GM19397 (cell line): ENCODE results near the gene MTMR12.
"Not testable (repeated sequence)": the region's sequence is repeated elsewhere in the genome, so short reads cannot be mapped to it uniquely, and the experiment has no call there.

Experiments
- ATAC-seq: cut with Tn5 transposase; IDR thresholded peaks from one replicate; pipeline ENCODE4 v1.9.1; 2021; ENCODE audit warnings: mild to moderate bottlenecking, moderate library complexity; ENCODE audit not compliant: unreplicated experiment

MTMR12 gene

DNA sequence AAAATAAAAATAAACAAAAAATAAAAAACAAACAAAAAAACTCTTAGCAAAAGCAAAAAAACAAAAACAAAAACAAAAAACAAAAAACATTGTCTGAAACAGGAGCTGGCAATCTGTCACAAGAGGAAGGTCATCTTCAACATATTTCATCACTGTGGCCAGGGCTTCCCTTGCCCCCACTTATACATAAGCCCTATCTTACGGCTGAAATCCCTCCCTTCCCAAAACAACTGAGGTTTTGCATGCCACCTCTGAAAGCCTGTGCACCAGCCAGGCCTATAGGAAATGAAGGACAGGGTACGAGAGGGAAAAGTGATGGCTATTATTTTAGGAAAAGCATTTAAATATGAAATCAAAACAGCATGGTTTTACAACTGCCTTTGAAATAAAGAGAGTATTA lies 10.8 kb downstream of the MTMR12 start:
- no peak for ATAC-seq

DNA sequence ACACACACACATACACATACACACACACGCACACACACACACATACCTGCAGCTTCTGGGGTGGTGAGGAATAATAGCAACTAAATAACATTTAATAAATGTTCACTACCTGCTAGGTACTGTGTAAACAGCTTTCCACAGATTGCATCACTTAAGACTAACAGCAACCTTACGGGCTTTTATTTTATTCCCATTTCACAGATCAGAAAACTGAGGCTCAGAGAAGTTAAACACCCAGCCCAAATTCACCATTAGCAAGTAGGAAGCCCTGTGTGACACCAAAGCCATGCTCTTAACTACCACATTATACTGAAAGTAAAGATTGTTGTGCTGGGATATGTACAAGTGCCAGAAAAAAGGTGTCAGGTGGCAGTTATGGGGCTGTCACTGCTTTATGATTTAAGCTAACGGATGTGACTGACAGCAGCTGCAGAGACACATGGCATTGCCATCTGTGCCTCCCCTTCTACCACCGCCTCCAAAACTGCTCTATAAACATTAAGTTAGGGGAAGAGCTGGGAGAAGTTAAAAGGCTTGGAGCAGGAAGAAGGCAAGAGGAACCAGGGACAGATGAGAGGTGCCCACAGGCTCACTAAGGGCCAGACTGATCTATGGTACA lies 13.6 kb downstream of the MTMR12 start:
- ATAC-seq, result no peak

DNA sequence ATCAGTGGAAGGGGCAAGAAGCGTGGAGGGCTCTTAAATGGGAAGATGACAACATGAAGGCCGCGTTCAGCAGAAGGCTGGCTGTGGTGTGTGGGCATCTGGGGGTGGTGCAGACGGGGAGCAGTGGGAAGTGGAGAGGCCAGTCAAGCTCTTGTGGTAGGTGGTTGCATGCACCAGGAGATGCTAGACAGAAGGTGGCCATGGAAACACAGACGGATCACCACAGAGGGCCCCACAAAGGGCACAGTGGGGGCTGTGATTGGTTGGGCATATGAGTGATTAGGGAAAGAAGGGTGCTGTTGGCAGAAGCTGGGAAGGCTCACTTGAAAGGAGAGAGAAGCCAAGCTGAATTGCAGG lies 14.7 kb downstream of the MTMR12 start:
- no peak for ATAC-seq

DNA sequence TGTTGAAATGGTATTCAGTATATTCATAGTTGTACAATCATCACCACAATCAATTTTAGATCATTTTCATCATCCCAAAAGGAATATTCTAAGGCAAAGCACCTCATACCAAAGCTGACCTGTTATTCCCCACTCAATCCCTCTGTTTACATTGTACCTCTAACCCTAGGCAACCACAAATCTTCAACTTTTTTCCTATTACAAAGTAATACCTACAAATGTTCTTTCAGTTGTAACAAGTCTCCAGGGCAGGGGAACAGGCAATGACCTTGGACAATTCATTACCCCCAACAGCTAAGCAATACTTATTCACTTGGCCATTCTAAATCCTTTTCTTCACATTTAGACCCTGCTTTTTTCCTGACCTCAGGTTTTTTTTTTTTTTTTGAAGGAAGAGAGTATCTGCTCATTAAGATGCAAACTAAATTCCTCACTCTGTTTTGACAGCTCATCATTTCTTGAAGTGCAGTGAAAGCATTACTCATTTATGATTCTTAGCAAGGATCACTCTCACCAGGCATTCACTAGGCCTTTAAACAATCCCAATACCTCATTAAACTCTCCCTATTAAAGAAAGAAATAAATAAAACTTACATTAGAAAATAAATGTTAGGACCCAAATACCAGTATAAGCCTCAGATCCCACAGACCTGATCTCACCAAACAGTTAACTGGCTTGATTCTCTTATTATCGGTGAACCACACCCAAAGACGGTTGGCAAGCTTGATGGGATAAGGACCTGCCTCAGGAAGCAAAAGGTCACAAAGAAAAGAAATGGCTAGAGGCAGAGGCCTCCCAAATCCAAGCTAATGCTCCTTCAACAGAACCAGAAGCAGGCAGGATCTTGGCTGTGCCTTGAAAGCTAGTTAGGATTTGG lies 15.3 kb downstream of the MTMR12 start:
- ATAC-seq, result no peak

DNA sequence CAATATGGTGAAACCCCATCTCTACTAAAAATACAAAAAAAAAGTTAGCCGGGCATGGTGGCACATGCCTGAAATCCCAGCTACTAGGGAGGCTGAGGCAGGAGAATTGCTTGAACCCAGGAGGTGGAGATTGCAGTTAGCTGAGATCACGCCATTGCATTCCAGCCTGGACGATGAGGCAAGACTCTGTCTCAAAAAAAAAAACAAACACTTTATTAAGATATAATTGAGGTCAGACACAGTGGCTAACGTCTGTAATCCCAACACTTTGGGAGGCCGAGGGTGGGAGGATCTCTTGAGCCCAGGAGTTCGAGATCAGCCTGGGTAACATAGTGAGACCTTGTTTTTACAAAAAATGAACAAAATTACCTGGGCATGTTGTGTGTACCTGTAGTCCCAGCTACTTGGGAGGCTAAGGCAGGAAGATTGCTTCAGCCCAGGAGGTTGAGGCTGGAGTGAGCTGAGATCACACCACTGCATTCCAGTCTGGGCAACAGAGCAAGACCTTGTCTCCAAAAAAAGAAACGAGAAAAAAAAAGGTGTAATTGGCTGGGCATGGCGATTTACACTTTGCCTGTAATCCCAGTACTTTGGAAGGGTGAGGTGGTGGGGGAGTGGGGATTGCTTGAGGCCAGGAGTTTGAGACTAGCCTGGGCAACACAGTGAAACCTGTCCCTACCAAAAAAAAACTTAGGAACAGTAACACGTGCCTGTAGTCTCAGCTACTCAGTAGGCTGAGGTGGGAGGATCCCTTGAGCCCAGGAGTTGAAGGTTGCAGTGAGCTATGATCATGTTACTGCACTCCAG lies 16.6 kb downstream of the MTMR12 start:
- not testable (repeated sequence) for ATAC-seq

DNA sequence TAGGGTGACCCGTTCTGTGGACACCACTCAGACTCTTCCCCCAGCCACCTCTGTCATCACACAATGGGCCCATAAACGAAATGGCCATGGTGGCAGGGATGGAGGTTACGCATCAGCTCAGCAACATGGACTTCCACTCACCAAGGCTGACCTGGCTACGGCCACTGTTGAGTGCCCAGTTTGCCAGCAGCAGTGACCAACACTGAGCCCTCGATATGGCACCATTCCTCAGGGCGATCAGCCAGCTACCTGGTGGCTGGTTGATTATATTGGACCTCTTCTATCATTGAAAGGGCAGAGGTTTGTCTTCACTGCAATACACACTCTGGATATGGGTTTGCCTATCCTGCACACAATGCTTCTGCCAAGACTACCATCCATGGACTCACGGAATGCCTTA lies 21.1 kb downstream of the MTMR12 start:
- ATAC-seq, result no peak

DNA sequence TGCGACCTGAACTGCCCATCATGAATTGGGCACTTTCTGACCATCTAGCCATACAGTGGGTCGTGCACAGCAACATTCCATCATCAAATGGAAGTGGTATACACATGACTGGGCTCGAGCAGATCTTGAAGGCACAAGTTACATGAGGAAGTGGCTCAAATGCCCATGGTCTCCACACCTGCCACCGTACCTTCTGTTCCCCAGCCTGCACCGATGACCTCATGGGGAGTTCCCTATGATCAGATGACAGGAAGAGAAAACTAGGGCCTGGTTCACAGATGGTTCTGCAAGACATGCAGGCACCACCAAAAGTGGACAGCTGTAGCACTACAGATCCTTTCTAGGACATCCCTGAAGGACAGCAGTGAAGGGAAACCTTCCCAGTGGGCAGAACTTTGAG lies 21.8 kb downstream of the MTMR12 start:
- peak; percentile 75 for ATAC-seq

DNA sequence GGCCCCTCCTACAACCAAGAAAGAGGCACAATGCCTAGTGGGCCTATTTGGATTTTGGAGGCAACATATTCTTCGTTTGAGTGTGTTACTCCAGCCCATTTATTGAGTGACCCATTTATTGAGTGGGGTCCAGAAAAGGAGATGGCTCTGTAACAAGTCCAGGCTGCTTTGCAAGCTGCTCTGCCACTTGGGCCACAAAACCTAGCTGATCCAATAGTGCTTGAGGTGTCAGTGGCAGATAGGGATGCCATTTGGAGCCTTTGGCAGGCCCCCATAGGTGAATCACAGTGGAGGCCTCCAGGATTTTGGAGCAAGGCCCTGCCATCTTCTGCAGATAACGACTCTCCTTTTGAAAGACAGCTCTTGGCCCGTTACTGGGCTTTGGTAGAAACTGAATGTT lies 22.2 kb downstream of the MTMR12 start:
- not testable (repeated sequence) for ATAC-seq

DNA sequence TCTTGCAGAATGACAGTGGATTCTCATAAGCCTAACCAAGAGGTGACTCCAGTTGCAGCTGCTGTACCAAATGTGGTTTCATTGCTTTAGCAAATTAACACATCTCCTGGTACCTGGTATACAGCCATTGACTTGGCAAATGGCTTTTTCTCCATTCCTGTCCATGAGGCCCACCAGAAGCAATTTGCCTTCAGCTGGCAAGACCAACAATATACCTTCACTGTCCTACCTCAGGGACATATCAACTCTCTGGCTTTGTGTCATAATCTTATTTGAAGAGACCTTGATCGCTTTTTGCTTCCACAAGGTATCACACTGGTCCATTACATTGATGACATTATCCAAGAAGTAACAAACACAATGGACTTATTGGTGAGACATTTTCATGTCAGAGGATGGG lies 22.8 kb downstream of the MTMR12 start:
- not testable (repeated sequence) for ATAC-seq

DNA sequence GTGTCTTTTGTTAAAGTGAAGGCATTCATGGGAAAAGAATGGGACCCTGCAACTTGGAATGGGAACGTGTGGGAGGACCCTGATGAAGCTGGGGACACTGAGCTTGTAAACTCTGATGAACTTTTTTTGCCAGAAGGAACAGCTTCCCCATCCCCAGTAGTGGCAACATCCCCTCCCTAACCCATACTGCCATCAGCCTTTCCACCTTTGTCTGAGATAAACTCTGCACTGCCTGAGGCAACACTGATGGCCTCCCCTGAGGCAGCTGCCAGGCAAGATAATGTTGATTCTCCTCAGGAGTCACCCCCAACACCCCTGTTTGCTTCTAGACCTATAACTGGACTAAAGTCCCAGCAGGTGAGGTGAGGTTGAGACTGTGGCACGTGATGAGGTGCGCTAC lies 24.6 kb downstream of the MTMR12 start:
- ATAC-seq, result not testable (repeated sequence)

DNA sequence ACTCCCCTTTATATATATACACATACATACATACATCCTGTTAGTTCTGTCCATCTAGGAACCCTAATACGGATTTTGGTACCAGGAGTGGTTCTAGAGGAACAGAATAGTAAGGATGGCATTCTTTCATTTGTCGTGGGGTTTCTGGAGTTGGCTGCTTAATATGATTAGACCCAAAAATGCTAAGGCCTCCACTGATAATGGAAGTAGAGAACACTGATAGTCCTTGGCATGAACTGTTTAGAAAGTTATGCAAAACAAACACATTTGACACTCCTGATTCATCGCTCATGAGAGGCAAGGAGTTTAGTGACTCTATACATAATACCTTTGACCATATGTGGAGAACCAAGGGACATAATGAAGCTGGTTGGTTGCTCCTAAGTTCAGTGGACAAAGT lies 25.2 kb downstream of the MTMR12 start:
- not testable (repeated sequence) for ATAC-seq

DNA sequence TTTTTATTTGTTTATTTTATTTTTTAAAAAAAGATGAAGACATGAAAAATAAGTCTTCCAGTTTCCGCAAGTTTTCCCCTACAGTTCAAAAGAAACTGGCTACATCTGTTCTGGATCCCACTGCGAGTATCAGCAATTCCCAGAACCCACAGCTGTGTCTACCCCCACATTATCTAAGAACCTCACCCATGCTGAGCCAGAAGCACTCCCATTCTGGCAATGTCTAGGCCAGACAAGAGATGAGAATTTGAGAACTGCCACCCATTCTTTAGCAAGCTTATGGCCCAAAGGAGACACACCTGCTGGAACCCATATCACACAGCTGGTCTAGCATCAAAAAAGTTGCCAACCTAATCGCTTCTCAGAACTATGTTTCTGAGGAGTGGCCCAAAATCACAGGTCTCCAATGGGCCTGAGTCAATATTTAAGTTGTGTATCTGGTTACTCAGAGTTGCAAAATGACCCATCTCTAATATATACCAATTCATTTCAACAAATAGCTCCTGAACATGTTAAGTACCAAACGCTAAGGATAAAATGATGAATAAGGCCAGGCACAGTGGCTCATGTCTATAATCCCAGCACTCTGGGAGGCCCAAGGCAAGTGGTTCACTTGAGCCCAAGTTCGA lies 27.1 kb downstream of the MTMR12 start:
- ATAC-seq, result no peak

DNA sequence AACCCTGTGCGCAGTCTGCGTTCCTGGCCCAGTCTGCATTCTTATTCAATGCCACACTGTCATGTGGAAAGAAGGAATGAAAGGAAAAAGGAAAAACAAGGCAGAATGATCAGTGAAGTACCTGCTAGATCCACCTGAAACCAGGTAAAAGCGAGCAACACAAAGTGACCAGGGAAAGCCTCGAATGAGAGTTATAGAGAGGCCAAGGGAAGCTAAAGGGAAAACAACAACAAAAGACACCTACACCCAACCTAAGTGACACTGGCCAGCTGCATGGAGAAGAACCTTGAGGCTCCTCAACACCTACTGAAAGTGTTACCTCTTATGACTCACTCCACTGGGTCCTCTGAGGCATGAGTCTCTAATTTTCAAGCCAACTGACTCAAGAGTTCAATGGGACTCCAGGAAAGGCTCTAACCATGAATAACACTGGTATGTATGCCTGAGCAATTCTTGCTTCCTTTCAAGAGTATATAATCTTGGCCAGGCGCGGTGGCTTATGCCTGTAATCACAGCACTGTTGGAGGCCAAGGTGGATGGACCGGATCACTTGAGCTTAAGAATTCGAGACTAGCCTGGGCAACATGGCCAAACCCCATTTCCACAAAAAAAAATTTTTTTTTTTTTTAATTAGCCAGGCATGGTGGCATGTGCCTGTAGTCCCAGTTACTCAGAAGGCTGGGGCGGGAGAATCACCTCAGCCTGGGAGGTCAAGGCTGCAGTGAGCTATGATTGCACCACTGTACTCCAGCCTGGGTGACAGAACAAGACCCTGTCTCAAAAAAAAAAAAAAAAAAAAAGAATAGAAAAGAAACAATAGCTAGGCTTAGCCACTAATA lies 29.0 kb downstream of the MTMR12 start:
- ATAC-seq, result no peak

DNA sequence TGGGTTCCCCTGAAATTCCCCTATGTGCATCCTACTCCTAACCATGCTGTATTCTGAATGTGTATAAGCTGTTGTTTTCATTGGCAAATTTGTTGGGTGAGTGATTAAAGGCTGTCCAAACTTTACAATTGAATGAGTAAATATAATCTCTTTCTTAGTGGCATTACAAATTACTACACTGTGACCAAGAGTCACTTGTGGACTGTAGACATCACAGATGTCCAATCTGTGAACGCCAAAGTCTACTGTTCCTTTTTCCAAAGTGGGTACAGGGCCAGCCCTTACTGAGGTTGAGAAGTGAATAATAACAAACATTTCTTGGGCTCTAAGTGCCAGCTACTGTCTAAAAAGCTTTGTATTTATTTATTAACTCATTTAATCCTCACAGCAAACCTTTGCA lies 29.7 kb downstream of the MTMR12 start:
- no peak for ATAC-seq

DNA sequence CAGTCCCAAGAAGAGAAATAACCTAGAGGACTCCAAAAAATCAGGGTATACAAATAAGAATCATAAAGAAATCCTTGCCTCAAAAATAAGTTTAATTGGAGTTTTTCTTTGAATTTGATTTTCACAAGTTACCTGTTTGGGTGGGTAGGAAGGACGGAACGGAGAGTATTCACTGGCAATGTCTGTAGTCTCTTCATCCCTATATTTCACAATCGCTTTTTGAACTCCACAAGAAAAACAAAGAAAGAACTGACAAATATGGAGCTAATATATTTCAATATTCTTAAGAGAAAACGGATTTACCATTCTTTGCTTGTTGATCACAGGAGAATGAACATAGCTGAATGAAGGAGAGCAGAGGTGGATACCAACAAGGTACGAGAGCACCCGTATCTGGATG lies 30.1 kb downstream of the MTMR12 start:
- ATAC-seq, result no peak

DNA sequence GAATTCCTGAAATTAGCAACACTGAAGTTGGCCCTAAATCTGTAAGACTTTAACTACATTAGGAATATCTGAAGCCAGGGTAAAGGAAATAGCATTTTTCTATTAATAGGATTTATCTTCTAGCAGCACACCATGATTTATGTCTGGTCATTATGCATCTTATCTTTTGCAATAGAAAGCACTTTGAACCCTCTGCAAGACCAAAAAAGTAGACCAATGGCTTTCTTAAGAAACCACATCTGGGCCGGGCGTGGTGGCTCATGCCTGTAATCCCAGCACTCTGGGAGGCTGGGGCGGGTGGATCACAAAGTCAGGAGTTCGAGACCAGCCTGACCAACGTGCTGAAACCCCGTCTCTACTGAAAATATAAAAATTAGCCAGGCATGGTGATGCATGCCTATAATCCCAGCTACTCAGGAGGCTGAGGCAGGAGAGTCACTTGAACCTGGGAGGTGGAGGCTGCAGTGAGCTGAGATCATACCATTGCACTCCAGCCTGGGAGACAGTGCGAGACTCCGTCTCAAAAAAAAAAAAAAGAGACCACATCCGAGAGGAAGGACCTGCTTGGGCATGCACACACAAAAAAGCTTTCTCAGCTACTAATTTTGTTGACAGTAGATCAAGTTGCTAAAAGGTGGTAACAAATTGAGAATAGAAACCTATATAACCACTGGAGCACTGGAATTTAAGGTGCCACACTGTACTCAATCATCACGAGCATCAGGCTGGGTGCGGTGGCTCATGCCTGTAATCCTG lies 31.2 kb downstream of the MTMR12 start:
- not testable (repeated sequence) for ATAC-seq

DNA sequence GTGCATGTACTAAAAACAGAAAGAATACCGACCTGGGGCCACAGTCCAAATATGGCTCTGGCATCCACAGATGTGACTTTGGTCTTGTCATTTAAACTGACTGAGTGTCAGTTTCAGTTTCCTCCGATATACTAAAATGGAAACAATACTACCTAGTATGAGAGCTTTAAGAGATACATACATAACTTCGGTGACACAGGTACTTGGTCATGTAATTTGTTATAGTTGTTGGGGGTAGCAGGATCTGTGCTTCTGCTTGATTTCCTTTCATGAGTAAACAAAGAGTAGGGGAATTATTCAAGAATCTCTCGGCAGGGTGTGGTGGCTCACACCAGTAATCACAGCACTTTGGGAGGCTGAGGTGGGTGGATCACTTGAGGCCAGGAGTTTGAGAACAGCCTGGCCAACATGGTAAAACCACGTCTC lies 32.1 kb downstream of the MTMR12 start:
- ATAC-seq, result peak; percentile 82

DNA sequence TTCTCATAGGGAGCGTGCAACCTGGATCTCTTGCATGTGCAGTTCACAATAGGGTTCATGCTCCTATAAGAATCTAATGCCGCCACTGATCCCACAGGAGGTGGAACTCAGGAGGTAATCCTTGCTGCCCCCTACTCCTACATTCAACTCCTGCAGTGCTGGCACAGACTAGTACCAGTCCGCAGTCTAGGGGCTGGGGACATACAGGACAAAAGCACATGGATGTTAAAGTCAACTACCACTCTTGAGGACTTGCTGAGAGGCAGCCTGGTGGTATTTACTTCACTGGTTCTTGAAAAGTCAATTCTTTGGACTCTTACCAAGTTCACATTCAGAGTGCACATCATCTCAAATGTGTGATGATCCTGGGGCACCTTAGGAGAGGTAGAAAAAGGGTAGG lies 33.0 kb downstream of the MTMR12 start:
- ATAC-seq, result no peak

DNA sequence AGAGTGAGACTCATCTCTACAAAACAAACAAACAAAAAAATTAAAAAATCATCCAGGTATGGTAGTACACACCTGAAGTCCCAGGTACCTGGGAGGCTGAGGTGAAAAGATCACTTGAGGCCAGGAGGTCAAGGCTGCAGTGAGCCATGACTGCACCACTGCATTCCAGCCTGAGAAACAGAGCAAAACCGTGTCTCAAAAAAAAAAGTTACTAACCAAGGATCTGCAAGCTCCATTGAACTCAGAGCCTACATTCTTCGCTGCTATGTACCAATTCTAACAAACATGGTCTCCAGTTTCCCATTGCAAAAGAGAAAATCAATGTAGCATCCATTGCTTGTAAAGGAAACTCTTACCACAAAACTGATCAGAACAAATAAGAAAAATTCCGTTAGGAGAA lies 33.5 kb downstream of the MTMR12 start:
- ATAC-seq, result no peak

DNA sequence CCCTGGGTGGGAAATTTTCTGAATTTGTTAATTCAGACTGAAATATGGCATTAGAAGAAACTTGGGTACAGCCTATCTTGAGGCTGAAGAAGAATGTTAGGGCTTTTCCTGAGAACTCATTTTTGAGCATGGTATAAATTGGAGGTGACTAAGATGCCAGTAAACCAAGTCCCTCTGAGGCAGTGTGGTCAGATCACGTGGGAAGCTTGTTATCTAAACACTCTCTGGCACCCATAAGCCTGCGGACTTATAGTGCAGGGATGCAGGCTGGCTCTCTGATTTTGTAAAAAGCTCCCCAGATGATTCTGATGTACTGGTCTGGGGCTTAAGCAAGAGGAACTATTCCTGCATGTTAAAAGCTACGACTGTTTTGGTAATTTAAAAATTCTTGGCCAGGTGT lies 34.3 kb downstream of the MTMR12 start:
- no peak for ATAC-seq
